ENCODE measurements around the gene VAC14. TPM values are rescaled to one million over a fixed set of nuclear protein-coding genes. Genes with fewer than 3 reads are reported as not detected.

VAC14 gene
- total RNA-seq, 4 donors from 2014 or later = 25.7 to 49.5 (median 40.4) TPM

DNA sequence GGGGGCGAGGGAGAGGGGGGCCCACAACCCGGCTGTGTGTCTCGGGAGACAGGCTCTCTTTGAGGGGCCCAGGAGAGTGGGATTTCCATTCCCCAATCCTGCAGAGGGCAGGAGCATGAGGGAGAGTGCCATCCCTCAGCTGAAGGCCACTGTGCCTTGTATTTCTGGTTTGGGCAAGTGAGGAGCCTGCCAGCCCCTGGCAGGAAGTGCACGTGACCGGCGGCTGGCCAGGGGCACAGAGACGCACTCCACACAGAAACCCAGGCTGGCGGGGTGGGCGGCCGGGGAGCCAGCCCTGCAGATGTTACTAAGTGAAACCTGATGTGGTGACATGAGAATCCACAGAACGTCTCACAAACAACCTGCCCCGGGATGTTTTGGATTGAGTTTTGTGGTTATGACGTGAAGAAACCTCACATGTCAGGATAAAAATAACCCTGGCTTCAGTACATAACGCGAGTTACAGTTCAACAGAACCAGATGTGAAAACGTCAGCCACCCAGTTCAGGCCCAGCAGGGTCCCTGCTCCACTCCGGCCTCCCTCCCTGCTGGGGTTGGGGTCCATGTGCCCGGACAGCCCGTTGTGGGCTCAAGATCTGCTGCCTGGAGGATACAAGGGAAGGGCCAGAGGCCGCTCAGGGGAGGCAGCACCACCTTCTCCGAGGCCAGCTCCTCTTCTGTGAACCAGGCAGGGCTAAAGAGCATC lies 63.4 kb downstream of the VAC14 start:
- peaks cover 0 to 49% (median 25%) of the 10 kb centered on the region in 4 donors for H3K4me1 ChIP-seq
- peak in 1 of 2 donors; percentile 78 for TF ChIP-seq EP300 (IDR thresholded peaks at IDR 0.05)
- TF ChIP-seq POLR2A (IDR thresholded peaks at IDR 0.05) = peak in 1 of 2 donors; percentile 38
- TF ChIP-seq, protein P1, sequence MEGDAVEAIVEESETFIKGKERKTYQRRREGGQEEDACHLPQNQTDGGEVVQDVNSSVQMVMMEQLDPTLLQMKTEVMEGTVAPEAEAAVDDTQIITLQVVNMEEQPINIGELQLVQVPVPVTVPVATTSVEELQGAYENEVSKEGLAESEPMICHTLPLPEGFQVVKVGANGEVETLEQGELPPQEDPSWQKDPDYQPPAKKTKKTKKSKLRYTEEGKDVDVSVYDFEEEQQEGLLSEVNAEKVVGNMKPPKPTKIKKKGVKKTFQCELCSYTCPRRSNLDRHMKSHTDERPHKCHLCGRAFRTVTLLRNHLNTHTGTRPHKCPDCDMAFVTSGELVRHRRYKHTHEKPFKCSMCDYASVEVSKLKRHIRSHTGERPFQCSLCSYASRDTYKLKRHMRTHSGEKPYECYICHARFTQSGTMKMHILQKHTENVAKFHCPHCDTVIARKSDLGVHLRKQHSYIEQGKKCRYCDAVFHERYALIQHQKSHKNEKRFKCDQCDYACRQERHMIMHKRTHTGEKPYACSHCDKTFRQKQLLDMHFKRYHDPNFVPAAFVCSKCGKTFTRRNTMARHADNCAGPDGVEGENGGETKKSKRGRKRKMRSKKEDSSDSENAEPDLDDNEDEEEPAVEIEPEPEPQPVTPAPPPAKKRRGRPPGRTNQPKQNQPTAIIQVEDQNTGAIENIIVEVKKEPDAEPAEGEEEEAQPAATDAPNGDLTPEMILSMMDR (IDR thresholded peaks at IDR 0.05) = peak in 1 of 5 experiments; percentile 8
- H3K4me3 ChIP-seq = no peak overlapping the region
- H3K9me3 ChIP-seq = no peaks in the 10 kb centered on the region
- H3K27me3 ChIP-seq = no peaks in the 10 kb centered on the region
- H3K27ac ChIP-seq = peak overlapping the region; percentile 16 to 86 (median 78)
- 28 to 42% methylated on average over 21 of the region's 21 CpGs for WGBS, 2 donors
- peaks cover 0 to 24% (median 0%) of the 10 kb centered on the region in 3 donors for H3K36me3 ChIP-seq
- peak; percentile 46 to 64 for DNase-seq (ENCODE audit: low spot score in 2 of 2)

GRCh38 chr16:70736465-70737376 lies 64.2 kb downstream of the VAC14 start:
- H3K27me3 ChIP-seq = no peaks in the 10 kb centered on the region
- DNase-seq (ENCODE audit: low spot score in 2 of 2) = no peak
- H3K4me3 ChIP-seq = no peak overlapping the region
- WGBS, 2 donors = 77% methylated on average over 17 to 18 of the region's 18 CpGs
- TF ChIP-seq, protein P1 (IDR thresholded peaks at IDR 0.05) = no peak
- TF ChIP-seq EP300 (IDR thresholded peaks at IDR 0.05) = no peak
- no peak for TF ChIP-seq POLR2A (IDR thresholded peaks at IDR 0.05)
- no peaks in the 10 kb centered on the region for H3K9me3 ChIP-seq
- H3K36me3 ChIP-seq = peaks cover 0 to 16% (median 0%) of the 10 kb centered on the region in 3 donors
- peak overlapping the region; percentile 16 to 86 (median 78) for H3K27ac ChIP-seq
- H3K4me1 ChIP-seq = peaks cover 0 to 49% (median 25%) of the 10 kb centered on the region in 4 donors

GRCh38 chr16:70735141-70735979 lies 65.6 kb downstream of the VAC14 start:
- 64 to 65% methylated on average over 13 of the region's 13 CpGs for WGBS, 2 donors
- Histone ChIP-seq H3K4me1 (peaks cover 0 to 45% (median 25%) of the 10 kb centered on the region in 4 donors), H3K4me3 (no peak overlapping the region), H3K36me3 (peaks cover 0 to 12% (median 0%) of the 10 kb centered on the region in 3 donors), H3K9me3 (no peaks in the 10 kb centered on the region), H3K27me3 (no peaks in the 10 kb centered on the region), H3K27ac (peak overlapping the region in 3 of 4 donors; percentile 70 to 86 (median 85))
- TF ChIP-seq POLR2A (IDR thresholded peaks at IDR 0.05) (no peak), EP300 (IDR thresholded peaks at IDR 0.05) (peak in 1 of 2 donors; percentile 41)
- TF ChIP-seq, protein P1 (IDR thresholded peaks at IDR 0.05) = no peak
- peak in 1 of 2 donors; percentile 30 for DNase-seq (ENCODE audit: low spot score in 2 of 2)

DNA sequence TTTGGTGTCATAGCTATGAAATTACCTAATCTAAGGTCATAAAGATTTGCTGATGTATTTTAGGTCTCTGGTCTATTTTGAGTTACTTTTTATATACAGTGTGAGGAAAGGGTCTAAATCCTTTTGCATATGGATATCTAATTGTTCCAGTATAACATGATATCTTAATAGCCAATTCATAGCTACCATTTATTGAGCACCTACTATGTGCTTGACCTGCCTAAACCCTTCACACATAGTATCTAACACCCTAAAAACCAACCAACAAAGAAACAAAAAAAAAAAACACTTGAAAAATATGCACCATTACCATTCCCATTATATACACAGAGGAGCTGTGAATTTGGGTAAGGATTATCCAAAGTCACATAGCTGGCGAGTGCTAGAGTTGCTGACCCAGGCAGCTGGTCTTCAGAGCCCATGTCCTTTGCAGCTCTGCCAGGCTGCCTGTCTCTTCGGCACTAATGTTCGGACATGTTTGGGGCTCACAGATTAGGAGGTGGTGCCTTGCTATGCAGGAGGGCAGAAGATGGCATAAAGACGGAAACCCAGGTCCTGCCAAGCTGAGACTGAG lies 66.3 kb downstream of the VAC14 start:
- Histone ChIP-seq H3K4me3 (no peak overlapping the region), H3K9me3 (no peaks in the 10 kb centered on the region), H3K27me3 (no peaks in the 10 kb centered on the region), H3K27ac (peak overlapping the region in 2 of 4 donors; percentile 85 to 86), H3K4me1 (peaks cover 0 to 45% (median 25%) of the 10 kb centered on the region in 4 donors), H3K36me3 (peaks cover 0 to 9% (median 0%) of the 10 kb centered on the region in 3 donors)
- DNase-seq (ENCODE audit: low spot score in 2 of 2) = no peak
- WGBS, 2 donors = 93 to 96% methylated on average over 4 of the region's 4 CpGs
- TF ChIP-seq EP300 (IDR thresholded peaks at IDR 0.05) = no peak
- TF ChIP-seq POLR2A (IDR thresholded peaks at IDR 0.05) = no peak
- TF ChIP-seq, protein P1 (IDR thresholded peaks at IDR 0.05) = no peak
